Embryonic facial prominence (tissue), 1 donor: ENCODE data around the gene SLC6A18.

Experiments used
- DNase-seq: peaks from one replicate; pipeline ENCODE4 v3.0.0-alpha.2; 2016; ENCODE audit errors: extremely low spot score

The SLC6A18 gene

DNA sequence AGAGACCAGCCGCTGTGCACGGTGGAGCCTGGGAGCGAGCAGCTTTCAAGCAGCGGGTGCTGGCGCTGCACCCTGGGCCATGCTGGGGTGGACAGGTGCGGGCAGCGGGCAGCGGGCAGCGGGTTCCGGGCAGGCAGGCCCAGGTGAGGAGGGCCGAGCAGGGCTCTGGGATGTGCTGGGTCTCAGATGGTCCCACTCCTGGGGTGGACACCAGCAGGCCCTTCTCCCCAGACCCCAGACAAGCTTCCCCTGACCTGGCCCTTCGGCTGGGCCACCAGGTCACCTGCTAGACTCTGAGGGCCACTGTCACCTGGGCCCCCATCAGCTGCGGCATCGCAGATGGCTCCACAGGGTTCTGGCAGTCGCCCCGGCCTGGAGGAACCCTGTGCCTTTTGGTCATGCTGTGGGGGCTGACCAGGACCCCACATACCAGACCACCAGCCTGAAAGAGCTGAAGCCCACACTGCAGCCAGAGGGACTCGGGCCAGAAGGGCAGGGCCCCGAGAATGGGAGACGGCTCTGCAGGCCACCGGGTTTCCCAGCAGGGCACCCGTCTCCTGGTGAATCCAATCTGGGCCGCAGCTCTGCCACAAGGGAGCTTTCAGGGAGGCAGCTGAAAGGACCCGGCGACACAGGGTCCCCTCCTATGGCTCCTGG, 21.7 kb upstream of the SLC6A18 start:
- DNase-seq = no peak

DNA sequence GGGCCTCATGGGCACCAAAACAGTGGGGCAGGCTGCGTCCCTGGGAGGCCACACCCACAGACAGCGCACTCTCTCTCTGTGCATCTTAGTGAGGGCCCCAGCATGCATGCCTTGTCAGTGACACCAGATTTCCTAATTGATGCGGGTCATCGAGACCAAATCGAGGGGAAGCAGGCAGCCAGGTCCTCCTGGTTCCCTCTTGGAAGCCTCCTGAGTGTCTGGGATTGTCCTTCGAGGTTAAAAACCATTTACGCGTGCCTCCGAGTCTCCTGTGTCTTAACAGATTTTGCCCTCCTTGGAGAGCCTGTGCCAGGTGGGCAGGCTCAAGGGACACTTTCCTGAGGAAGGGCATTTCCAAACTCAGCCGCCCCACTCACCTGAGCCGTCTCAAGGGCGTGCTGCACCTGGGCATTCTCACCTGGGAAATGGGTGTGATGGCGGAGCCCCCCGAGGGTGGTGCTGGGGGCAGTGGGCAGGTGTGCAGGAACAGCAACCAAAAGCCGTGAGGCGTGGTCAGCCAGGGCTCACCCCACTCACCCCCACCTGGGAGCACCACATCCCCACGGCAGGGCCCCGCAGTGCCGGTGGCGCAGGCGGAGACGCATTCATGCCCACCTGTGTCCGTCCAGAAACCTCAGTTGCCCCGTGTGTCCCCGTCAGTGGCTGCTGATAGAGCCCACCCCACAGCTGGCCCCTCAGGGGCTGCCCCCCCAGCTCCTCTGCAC, 21.1 kb upstream of the SLC6A18 start:
- DNase-seq = no peak

DNA sequence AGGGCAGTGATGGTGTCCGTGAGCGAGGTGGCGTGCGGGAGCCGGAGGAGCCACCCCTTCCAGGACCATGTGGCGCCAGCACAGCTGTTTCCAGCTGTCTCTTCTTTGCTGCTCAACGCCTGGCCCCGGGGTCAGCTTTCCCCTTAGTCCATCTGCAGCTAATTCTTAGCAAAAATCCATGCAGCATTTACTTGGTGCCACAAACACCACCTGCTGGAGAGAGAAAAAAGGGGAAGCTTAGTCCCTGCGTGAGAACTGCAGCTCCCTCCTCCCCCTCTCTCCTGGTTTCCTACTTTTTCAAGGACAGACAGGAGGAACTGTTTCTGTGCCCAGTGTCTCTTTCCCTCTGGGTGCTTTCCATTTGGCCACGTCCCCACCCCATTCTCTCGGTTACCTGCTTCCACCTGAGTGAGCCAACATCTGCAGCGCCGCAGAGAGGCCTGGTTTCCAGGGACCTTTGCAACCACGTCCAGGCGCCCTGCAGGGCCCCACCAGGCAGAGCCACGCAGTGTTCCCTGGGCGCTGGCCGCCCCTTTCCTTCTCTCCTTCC, 20.4 kb upstream of the SLC6A18 start:
- DNase-seq = peak; percentile 34

DNA sequence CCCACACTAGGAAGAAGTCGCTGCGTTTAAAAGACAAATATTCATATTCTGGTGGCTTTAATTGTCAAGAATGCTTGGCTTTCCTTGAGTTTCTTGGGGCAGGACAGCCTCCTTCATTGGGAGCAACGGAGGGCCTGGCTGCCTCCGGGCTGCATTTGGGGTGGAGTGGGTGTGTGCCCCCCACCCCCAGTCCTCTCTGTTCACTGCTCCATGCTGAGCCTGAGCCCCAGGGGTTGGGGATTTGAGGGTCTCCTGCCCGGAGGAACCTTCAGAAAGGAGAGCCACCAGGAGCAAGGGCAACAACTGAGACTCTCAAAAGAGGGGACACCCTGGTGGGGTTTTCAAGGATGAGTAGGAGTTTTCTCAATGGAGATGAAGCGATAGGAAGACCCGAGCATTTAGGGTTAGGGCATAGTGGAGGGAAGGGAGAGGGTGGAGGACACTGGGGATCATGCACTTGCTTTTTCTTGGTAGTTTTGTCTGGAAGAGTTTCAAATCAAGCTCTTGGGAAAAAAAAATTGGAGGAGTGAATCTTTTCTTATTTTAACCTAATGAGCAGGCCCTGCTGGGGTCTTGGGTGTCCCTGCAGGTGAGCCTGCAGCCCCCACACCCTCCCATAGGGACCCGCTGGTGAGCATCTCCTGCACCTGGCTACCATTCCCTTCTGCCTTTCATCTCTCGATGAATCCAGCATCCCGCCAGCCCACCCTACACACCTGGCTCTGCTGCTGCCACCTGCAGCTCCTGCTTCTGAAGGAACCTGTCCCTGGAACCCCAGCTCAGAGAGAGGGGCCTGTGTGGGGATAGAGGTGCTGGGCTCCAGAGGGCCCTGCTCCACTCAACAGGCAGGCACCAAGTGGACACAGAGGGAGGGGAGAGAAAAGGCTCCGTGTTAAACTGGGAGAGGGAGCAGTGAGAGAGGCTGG, 19.7 kb upstream of the SLC6A18 start:
- DNase-seq = no peak

DNA sequence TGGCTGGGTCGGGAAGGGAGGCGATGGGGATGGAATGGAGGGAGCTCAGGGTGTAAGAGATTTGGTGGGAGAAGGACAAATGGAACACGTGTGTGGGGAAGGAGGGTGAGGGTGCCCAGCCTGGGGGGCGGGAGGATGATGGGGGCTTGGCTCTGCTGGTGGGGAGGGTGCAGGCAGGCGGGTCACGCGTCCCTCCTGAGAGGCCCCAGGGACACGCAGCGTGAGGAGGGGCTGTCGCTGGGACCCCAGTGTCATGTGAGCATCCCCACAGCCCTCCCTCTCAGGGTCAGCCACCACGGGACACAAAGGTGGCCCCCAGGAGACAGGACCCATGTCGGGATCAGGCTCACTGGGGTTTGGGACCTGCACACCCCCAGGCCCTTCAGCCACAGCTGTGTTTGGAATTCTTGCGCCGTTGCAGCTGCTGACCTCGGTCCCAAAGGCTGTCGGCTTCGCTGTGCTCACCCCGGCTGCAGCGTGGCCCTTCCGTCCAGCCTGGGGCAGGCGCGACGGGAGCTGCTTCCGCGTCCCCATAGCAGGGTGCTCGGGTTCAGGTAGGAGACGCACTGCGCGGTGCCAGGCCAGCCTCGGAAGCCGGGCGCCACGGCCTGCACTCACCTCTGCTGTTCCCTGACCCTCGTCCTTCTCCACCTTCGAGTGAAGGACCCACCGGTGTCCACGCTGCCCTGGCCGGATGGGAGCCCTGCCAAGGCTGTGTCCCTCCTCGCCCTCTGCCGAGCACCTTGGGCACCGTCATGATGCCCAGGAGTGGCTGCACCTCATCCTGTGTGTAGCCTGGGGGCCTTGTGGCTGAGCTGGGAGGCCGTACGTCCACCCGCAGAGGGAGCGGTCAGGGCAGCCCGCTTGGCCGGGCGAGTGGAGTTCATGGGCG, 18.4 kb upstream of the SLC6A18 start:
- no peak for DNase-seq

DNA sequence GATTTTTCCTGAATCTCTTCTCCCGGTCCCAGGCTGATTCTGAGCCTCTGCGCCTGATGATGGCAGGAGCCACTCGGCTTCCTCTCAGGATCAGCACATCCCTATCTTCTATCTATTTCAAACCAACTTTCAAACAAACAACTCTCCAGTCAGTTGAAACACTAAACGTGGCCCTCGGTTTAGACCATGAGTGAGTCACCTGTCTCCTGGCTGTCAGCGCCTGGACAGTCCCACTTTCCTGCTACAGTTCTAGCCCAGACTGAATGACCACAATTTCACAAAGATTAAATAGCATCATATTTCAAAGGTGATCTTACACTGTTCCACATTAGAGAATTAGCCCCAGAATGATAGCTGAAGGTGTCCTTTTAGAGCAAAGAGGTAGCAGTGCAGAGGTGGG, 17.6 kb upstream of the SLC6A18 start:
- no peak for DNase-seq

DNA sequence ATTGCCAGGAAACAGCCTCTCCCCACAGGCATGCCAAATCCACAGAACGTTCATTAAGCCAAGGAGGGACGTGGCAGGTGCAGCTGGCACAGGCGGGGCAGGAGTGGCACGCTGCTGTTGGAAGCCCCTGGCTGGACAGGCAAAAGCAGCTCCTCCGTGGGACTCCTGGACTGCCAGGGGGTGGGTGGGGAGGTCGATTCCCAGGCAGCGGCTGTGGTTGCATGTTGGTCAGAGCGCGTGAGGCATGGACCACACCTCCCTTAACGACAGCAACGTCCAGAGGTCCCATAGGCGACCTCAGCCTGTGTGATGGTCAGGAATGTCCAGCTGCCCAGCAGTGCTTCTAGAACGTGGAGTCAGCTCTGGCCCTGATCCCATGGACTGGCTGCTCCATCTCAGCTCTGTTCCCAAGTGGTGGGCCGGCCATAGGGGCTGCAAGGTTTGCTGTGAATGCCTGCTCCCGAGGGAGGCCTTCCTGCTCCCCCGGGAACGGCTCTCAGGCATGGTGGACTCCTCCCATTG, 16.9 kb upstream of the SLC6A18 start:
- DNase-seq = no peak

DNA sequence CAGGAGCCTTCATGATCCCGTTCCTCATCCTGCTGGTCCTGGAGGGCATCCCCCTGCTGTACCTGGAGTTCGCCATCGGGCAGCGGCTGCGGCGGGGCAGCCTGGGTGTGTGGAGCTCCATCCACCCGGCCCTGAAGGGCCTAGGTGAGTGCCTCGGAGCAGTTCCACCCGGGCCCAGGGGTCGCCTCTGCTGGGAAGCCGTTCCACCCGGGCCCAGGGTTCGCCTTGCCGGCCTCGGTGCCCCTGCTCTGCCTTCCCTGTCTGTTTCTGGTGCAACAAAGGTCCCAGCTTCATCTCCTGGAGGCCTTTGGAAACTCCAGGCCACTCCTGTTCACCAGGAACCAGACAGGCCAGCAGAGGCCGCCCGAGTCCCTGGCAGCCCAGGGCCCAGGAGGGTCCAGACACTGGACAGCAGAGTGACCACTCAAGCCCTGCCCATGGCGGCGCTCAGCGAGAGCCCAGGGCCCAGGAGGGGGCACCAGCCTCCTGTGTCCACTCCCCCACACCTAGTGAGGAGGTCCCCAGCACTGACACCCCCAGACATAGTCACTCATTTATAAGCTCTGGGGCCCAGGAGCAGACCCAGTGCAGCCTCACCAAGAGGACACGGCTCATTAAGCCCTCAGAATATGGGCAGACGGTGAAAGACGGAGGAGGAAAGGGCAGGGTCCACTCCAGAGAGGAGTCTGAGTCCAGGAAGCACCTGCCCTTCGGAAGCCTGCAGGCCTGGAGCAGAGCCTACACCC, 16.3 kb upstream of the SLC6A18 start:
- no peak for DNase-seq

DNA sequence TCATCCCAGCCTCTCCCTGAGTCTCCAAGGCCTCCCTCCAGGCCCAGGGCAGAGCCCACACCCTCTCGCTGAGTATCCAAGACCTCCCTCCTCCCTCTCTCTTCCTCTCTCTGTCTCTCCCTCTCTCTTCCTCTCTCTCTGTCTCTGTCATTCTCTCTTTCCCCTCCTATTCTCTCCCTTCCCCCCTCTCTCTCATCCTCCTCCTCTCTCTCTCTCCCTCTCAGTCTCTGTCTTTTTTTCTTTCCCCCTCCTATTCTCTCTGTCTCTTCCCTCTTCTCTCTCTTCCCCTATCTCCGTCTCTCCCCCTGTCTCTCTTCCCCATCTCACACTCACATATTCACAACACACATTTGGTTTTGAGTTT, 15.7 kb upstream of the SLC6A18 start:
- DNase-seq = no peak

DNA sequence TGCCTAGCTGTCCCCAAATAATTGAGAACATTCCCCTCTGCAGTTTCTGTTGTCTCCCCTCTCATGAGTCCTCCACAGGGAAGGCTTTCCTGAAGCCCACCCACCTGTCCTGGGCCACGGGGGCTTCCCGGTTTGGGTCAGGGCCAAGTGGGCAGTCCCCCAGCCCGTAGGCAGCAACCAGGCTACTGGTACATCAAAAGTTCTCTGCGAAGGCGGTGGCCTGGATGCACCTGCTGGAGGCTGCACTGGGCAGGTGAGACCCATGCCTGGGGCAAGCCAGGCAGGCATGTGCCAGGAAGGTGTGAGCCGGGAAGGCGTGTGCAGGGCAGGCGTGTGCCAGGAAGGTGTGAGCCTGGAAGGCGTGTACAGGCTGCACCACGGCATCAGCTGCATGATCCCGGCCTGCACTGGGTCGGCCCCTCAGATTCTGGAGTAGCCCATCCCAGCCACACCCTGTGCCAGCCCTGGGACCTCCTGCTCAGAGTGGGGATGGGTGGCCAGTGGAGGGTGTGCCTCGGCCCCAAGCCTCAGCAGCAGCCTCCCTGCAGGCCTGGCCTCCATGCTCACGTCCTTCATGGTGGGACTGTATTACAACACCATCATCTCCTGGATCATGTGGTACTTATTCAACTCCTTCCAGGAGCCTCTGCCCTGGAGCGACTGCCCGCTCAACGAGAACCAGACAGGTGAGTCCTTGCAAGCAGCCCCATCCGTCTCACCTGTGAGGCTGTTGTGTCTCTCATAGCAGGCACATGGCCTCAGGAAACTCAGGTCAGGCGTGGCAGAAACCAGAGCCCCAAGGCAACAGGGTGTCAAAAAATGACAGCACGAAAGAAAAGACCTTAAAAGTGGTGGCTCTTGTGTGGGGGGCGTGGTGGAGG, 15.0 kb upstream of the SLC6A18 start:
- DNase-seq = no peak

DNA sequence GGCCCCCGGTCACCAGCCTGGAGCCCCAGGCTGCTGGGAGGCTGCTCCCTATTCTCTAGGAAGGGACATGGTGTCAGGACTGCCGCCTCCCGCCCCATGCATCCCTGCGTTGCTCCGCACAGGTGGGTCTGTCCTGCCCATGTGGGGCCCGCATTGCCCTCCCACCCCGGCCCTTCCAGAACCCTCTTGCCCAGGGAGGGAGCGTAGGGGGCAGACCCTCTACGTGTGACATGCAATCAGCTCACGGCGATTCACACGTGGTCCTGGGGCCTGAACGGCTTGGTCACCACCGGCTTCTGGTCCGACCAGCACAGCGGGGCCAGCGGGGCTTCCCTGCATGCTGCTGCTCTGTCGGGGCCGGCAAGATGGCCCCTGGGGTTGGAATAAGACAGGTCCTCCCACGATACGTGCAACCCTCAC, 14.3 kb upstream of the SLC6A18 start:
- DNase-seq = no peak

DNA sequence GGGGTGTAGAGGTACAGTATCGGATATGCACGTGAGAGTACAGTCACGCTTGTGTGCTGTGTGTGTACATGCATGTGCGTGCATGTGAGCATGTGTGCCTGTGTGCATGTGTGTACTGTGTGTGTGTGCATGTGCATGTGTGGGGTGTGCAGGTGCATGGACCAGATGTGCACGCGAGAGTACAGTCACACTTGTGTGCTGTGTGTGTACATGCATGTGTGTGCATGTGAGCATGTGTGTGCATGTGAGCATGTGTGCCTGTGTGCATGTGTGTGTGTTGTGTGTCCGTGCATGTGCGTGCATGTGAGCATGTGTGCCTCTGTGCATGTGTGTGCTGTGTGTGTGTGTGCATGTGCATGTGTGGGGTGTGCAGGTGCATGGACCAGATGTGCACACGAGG, 13.5 kb upstream of the SLC6A18 start:
- no peak for DNase-seq

DNA sequence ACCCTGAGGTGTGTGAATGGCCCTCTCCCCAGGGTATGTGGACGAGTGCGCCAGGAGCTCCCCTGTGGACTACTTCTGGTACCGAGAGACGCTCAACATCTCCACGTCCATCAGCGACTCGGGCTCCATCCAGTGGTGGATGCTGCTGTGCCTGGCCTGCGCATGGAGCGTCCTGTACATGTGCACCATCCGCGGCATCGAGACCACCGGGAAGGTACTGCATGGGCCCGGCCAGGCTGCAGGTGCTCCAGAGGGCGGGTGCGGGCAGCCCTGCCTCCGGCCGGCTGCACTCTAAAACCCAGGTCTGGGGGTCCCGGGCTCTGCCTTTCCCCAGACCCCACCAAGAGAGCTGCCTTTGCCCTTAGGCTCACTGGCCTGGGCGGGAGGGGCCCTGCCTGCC, 12.9 kb upstream of the SLC6A18 start:
- DNase-seq = no peak

DNA sequence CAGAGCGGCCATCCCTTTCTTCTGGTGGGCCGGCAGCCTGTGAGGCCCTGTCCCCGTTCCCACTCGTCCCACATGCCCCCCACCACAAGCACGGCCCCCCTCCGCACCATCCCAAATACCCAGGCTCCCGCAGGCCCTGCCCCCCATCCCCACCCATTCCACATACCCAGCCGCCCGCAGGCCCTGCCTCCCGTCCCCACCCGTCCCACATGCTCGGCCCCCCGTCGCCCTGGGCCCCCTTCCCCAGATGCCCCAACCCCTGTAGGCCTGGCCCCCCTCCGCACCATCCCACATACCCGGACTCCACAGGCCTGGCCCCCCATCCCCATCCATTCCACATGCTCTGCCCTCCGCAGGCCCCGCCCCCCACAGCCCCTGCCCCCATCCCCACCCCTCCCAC, 12.3 kb upstream of the SLC6A18 start:
- no peak for DNase-seq

DNA sequence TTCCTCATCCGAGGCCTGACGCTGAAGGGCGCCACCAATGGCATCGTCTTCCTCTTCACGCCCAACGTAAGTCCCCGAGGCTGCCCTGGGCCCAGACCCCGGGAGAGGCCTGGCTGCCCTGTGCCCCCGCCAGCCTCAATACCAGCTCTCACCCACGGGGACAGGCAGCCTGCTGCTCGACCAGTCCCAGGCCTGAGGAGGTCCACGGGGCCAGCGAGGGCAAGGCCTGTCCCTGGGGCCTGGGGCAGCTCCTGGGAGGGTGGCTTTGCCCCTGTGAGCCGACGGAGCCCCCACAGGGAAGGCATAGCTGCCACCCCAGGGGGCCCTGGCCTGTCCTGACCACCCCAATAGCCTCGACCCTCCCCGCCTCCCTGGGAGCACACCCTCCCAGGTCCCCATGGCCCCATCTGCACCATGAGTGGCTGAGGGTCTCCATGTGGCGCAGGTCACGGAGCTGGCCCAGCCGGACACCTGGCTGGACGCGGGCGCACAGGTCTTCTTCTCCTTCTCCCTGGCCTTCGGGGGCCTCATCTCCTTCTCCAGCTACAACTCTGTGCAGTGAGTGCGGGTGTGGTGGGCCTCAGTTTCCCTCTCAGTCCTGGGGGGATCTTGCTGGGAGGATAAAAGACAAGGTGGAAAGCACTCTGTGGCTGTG, 11.5 kb upstream of the SLC6A18 start:
- DNase-seq = no peak

DNA sequence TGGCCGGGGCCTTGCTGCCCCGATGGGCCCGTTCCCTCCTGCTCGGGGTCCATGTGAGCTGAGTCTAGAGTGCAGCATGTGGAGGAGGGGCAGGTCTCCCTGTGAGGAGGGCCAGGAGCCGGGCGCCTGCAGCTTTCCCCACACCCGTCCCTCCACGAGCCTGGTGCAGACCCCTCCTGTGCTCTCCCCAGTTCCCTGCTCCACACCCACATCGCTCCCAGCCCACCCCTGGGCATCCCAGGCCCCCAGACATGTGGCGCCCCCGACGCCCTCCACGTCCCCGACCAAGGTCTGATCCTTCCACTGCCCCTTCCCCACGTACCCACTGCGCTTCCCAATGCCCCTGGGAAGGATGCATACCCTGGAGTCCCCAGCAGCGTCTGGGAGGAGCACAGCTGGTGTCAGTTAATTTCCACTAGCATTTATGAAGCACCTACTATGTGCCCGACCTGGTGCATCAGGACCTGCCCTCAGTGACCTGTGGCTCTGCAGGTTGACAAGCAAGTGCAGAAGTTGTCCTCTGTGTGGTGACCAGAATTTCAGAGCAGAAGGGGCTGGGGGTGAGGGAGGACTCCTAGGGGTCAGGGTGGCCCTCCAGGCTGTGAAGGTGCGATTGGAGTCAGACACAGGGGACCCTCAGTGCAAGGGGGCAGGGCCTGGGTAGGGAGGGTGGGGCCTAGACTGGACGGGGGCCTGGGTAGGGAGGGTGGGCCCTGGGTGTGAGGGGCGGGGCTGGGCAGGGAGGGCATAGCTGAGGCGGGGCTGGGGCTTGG, 10.8 kb upstream of the SLC6A18 start:
- no peak for DNase-seq

DNA sequence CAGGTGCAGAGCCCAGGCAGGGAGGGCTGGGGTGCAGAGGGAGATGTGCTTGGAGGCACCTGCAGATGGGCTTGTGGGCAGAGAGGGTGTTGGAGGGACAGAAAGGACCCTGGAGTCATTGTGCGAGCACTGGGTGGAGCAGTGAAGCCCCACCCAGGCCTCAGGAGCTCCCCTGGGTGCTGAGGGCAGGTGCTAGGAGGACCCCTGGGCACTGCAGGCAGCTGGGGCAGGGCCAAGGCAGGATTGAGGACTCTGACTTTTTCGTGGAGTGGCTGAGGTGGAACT, 10.3 kb upstream of the SLC6A18 start:
- DNase-seq = no peak
